HG03439 (cell line): ENCODE measurements around the gene SKI.

Source experiments
- ATAC-seq: cut with Tn5 transposase; IDR thresholded peaks from one replicate; pipeline ENCODE4 v1.9.1; 2021; ENCODE audit warnings: mild to moderate bottlenecking, moderate library complexity; ENCODE audit not compliant: unreplicated experiment

SKI gene

DNA sequence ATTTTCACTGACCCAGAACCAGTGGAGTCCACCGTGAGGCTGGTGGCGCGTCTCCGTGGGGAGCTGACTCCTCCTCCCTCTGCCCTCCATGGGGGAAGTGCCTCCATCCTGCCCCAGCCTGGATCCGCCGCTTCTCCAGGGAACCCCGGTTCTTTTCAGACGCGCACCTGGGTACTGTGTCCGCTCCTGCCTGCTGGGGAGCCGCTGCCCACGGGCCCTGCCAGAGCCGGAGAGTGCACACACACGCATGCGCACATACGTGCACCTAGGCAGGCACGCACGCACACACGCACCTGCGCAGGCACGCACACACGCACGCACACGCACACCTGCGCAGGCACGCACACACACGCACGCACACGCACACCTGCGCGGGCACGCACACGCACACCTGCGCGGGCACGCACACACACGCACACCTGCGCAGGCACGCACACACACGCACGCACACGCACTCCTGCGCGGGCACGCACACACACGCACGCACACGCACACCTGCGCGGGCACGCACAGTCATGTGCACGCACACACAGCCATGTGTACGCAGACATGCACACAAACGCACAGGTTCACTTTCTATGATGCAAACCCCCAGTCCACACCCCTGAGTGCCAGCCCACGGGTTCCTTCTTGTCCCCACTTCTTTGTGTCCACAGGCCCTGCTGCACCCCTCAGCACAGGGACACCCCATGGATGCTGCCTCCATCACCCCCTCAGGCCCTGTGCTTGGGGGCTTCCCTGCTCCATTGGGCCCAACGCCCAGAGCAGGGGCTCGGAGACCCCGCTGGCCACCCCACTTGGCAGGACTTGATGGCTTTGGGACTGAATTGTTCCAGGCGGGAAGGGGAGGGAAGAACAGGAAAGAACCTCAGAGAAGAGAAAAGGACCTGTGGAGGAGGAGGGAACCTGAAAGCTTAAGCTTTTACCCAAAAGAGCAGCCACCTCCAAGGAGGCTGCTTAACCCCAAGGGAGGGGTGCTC is 120.5 kb downstream of the SKI start:
- ATAC-seq: no peak

DNA sequence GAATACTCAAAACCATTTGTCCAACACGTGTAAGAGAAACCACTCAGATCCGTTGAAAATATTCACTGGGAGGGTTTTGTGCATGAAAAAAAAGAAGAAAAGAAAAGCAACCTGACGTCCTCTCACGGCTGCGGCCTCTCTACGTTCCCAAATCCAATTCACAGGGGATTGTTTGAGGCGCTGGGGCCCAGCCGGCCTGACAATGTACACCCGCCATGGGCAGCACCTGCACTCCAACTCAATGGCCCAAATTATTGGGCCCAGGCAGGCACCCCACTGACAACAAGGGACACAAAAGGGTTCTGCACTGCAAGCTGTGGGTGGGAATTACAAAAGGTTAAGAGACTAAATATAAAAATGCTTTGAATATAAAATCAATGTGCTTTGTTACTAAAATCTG is 121.7 kb downstream of the SKI start:
- no peak for ATAC-seq

DNA sequence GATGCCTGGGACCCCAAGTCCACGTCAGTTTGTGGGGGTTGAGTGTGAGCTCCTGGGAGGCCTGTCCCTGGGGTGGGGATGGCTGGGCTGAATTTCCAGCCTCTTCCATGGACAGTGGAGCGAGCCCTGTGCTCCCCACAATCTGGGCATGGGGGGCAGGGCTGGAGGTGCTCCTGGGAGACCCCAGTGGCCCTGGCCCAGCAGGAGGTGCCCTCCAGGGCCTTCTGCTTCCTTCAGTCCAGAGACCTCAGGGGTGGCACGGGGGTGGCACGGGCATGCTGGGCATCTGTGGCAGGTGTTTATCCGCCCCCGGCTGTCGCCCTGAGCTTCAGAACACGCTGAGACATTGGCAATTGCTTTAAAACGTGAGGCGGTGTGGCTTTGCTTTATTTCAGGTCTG is 122.4 kb downstream of the SKI start:
- no peak for ATAC-seq

DNA sequence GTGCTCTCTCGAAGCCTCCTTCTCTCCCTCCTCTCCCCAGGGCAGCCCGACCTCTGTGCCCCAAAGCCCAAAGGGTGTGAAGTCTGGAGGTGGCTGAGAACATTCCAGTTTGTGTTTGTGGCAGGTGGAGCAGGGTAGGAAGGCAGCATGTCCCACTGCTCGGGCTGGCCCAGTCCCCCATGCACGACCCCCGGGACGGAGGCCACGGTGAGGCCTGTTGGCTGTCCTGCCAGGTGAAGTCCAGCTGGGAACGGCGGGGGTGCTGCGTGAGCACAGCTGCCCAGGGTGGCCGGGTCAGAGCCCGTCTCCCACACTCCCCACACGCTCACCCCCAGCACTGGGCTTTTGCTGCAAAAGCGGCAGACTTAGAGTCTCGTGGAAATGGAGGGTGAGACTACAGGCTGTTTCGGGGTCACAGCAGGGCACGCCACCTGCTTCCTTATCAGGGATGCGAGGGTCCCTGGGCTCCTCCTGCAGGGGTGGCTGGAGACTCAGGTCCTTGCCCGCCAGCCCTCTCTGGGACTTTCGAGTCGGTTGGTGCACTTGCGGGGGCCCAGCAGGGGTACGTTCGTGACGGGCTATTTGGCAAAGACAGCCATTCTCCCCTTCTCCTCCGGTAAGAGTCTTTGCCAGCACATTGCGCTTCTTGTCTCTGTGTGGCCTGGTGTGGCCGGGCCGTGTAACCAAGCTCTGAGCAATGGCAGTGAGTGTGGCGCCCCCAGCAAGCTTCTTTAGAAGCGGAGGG is 123.0 kb downstream of the SKI start:
- no peak for ATAC-seq

DNA sequence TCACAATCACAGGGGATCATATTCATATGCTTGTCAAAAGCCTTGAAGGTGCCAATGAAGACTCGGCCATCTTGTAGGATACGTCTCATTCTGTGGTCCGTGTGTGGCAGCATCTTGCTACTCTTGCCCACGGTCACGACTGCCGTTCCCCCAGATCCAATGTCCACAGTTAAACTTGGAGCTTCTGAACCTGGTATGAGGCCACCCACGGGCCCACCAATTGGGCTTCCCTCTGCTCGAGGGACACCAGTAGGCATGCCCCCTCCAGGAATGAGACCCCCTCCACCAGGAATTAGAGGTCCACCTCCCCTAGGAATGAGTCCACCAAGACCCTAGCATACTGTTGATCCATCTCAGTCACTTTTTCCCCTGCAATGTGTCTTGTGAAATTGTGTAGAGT is 123.6 kb downstream of the SKI start:
- no peak for ATAC-seq

DNA sequence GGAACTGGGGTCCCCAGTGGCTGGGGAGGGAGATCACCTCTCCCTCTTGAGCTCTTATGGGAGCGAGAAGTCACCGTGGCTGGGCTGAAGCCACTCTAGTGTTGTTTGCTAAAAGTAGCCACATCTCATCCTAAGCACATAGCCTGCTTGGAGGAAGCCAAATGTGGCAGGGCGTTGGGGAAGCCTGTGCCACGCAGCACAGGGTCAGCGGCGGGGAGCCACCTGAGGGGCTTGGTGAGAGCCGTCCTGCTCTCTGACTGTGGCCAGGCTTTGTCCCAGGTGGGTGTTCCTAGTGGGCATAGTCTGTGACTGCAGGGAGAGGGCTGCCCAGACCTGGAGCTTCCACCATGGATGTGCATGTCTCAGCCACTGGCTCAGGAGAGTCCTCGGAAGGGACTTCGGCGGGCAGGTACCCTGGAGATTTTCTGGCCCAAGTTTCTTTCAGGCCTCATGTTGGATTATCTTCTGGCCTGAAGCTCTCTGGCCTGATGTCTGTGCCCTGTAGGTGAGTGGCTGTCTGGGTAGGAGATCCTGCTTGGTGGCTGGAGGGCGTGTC is 124.3 kb downstream of the SKI start:
- ATAC-seq: no peak

DNA sequence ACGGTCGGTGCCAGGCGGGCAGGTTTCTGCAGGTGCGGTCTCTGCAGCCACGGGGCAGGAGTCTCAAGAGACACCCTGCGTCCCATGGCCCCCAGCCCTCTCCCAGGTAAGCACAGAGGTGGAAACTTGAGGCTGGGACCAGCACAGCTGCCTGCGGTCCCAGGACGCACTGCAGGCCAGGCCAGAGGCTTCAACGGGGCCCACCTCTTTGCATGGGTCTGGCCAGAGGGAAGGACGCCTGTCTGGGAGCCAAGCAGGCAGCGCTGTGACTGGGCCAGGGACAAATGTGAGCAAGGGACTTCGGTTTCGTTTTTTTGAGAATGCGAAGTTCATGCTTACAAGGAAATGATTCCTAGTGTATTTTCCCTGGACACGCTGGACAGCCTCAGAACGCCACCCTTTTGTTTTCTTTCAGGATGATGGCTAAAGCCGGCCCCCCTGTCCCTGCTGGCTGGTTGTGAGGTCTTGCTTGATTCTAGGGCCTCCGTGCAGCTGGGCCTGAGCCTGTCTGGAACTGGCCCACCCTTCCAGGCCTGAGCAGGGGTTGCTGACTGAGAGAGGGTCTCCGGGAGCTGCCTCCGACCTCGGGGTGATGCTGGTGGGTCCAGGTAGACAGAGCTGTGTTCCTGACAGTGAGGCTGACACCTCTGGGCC is 124.9 kb downstream of the SKI start:
- no peak for ATAC-seq

DNA sequence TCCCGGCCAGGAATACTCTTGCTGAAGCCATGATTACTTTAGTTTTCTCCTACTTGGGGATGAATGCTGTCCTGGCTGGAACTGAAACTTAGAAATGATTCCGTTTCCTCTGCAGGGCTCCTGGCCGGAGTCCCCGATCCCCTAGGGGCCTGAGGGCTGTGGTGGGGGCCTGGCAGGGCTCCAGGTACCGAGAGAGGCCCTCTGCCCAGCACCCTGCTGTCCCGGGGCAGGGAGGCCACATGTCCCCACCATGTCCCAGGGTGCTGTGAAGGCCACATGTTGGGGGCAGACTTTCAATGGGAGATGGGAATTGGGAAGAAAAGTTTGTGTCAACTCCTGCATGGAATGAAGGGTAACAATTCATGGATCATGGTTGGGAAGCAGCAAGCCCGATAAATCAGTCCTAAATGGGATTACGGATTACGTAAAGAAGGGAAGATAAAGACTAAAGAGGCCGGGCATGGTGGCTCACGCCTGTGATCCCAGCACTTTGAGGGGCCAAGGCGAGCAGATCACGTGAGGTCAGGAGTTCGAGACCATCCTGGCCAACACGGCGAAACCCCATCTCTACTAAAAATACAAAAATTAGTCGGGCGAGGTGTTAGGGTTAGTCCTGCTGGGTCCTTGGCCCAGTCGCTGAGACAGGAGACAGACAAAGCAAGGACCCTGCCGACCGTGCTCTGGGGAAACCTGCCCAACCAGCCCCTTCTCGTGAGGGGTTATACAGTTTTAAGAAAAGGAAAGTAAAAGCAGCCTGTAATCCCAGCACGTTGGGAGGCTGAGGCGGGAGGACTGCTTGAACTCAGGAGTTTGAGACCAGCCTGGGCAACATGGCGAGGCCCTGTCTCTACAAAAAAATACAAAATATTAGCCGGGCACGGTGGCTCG is 125.7 kb downstream of the SKI start:
- no peak for ATAC-seq

DNA sequence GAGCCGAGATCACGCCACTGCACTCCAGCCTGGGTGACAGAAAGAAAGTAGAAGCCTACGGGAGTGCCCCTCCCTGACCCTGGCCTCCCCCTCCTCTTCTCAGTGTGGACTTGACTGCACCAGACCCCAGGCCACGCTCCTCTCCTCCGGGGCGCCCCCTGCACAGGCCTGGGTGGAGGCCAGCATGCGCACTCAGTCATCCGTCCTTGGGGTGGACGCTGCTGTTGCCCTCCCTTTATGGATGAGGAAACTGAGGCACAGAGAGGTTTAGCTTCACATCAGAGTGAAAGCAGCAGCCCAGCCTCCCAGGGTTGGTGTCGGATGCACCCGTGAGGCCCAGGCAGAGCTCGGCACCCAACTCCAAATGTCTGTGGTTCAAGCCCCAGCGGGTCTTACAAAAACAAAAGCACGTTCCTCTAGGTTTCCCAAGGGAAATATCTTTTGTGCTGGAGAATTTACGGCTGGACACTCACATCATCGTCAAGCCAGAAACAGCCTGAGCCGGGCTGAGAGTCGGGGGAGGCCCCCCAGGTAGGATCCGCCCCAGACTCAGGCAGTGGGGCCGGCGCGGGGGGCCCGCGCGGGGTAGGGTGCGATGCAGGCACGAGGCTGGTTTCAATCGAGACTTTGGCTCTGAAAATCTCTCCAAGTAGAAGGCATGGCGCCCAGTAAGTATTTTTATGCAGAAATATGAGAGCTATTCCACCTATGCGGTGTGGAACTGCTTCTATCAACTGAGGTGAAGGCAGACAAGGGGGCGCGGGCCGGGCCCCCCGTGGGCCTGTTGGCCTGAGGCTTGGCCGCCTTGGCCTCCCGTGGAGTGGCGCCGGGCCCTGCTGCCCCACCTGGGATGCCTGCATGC is 126.6 kb downstream of the SKI start:
- ATAC-seq: no peak

DNA sequence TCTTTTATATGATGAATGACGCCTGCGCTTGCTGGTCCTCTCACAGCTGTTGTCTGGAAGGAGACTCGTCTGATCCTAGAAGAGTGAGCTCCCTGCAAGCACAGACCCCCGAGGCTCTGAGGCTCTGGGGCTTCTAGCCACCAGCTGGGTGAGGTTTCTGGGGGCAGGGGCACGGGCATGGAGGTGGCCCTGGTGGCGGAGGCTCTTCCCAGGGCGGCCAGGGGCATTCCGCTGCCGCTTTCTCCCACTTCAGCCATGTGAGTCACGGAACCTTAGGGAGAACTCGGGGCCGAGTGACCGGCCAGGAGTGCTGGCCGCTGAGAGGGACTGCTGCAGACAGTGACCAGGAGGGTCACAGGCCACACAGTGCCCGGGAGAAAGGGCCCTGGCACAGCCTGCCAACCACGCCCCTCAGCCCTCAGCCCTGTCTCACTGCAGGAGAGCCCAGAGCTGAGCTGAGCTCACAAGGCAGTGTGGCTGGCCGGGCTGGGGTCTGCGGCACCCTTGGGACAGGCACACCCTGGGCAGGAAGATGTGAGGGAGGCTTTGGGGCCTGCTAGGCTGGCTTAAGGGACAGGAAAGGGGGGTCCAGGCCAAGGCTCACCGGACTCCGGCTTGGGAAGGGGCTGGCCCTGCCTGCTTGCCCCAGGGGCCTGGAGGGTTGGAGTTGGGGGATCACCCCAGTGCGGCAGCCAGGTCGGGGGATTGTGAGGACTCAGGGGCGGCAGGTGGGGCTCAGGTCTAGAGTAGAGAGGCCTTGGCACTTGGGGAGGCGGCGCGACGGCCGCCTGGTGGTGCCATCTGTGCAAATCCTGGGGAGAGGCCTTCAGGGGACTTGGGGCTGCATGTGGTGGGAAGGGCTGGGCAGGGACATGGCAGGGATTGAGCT is 127.5 kb downstream of the SKI start:
- ATAC-seq: no peak

DNA sequence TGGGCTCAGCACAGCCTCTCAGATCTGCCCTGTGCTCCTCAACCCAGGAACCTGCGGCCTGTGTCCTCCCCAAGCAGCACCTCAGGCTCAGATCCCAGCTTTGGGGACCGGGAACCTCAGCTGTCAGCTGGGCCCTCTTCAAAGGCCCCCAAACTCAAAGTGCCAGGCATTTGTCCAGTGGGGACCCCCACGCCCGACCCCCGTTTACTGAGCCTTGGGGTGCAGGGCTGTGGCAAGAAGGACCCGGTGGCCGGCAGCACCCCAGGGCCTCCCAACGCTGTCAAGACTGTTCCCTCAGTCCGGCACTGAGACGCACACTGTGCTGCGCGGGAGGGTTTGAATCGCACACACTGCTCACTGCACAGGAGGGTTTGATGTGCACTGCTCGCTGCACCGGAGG is 128.3 kb downstream of the SKI start:
- no peak for ATAC-seq

DNA sequence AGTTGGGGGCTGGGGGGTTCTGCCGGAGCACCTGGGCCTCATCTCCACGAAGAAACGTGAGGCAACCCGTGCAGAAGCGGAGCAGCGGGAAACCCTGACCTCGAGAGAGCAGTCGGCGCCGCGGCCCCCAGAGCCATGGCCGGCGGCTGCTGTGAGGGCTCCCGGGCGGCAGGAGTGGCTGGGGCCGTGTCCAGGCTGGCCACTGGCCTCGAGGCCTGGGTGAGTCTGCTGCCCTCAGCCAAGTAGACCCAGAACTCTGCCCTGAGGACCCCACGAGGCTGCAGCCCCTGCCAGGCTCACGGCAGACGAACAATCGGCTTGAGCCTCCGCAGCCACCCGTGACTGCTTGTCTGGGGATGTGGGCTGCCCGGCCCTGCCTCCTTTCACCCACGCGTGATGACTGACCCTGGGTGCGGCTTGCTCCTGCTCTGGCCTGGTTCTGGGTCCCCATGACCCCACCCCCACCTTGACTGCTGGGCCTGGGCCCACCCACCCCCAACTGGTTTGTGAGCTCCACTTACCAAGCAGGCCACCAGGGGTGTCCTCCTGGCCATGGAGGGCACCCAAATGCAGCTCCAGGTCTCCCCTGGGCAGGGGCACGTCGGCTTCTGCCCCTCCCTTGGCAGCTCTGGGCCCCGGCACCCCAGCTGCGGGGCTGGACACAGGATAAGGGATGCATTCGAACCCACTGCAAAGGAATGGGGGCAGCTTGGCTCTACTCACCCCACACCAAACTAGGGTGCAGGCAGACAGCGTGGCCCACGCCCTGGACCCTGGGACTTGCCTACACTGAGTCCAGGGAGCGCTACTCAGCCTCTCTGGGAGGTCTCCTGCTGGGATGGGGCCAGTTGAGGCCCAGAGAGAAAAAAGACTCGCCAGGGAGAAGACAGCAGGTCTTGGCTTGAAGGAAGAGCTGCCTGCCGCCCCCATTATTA is 129.1 kb downstream of the SKI start:
- ATAC-seq: no peak

DNA sequence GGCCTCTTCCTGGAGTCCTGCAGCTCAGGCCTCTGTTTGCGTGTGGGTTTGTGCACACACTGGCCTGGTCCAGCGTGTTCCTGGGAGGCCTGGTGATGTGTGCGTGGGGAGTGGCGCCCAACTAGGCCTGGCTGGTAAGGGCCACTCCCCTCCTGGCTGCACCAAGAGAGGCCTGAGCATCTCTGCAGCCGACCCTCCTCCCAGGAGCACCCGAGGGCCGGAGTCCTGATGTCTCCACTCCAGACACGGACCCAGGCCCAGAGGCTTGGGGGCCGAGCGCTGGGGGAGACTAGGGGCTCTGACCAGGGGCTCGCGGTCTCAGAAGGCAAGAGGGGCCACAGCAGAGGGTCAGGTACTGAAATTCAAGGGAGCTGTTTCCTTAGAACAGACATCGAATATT is 130.0 kb downstream of the SKI start:
- no peak for ATAC-seq

DNA sequence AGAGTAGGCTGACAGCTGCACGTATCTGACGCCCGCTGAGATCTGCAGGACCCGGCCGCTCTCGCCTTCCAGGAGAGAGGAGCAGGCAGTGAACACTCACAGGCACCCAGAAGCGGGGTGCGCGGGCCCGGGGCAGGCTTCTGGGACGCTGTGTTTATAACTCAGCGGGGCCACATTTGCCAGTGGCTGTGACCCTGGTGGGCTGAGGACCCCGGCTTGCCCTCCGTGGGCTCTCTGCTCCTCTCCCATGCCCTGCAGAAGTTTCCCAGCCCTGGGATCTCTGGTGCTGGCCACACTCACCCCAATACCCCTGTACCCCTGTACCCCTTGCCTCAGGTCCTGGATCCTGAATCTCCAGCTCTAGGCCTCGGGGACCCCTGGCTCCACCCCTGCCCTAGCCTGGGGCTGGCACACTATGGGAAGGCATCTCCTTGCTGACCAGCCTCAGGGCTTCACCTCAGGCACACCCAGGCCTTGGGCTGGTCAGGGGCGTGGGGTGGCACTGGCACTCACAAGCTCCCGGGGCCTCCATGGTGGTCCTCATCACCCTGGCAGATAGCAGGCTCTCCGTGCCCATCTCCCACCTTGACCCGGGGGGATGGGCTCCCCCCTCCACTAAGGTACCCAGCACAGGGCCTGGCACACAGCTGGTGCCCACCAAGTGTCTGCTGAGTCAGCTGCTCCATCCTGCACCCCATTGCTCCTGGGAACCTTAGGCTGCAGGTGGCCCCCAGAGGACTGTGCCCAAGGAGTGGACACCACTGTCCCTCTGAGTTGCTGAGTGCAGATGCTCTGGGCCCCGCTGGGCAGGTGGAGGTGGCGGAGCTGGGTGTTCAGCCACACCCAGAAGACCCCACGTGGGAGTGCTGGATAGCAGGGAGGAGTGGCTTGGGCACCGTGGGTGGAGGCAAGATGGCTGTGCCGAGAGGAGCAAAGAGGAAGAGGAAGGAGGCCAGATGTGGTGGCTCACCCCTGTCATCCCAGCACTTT is 130.8 kb downstream of the SKI start:
- no peak for ATAC-seq
